OCI-LY1 (cell line): ENCODE data around the gene KCNH1.

ENCODE experiments used
- H2AFZ ChIP-seq: fragments of 200-600 bp; sonication (generic), shearing (Covaris generic); 2 replicates; pipeline ENCODE4 v1.6.0; 2014; ENCODE audit warnings: antibody characterized with exemption, mild to moderate bottlenecking, low read length
- H3F3A ChIP-seq: fragments of 200-600 bp; sonication (generic), shearing (Covaris generic); 2 replicates; pipeline ENCODE4 v1.6.0; 2014; ENCODE audit warnings: mild to moderate bottlenecking, antibody characterized with exemption, low read length, moderate library complexity; ENCODE audit not compliant: insufficient read depth
- H3K27ac ChIP-seq: fragments of 200-600 bp; sonication (generic); 2 replicates; pipeline ENCODE4 v1.5.1; 2014; ENCODE audit warnings: low read length, mixed run types, mild to moderate bottlenecking, low read depth; ENCODE audit not compliant: poor library complexity, severe bottlenecking
- H3K27me3 ChIP-seq: fragments of 200-600 bp; sonication (generic); 2 replicates; pipeline ENCODE4 v1.6.0; 2014; ENCODE audit warnings: antibody characterized with exemption, mild to moderate bottlenecking, low read length, moderate library complexity; ENCODE audit not compliant: insufficient read depth
- H3K36me3 ChIP-seq: fragments of 200-600 bp; sonication (generic); 2 replicates; pipeline ENCODE4 v1.6.1; 2014; ENCODE audit warnings: mild to moderate bottlenecking, antibody characterized with exemption, low read length, moderate library complexity, mixed read lengths; ENCODE audit not compliant: insufficient read depth
- H3K4me1 ChIP-seq: fragments of 200-600 bp; sonication (generic); 2 replicates; pipeline ENCODE4 v1.5.1; 2014; ENCODE audit warnings: mild to moderate bottlenecking, low read length, moderate library complexity; ENCODE audit not compliant: insufficient read depth, severe bottlenecking
- H3K4me2 ChIP-seq: fragments of 200-600 bp; sonication (generic), shearing (Covaris generic); 2 replicates; pipeline ENCODE4 v1.6.1; 2014; ENCODE audit warnings: low read length
- H3K4me3 ChIP-seq: fragments of 200-600 bp; sonication (generic); 2 replicates; pipeline ENCODE4 v1.5.1; 2014; ENCODE audit warnings: low read length, low read depth, mild to moderate bottlenecking, mixed read lengths; ENCODE audit not compliant: poor library complexity, severe bottlenecking
- H3K79me2 ChIP-seq: fragments of 200-600 bp; shearing (Covaris generic); 2 replicates; pipeline ENCODE4 v1.6.1; 2016; ENCODE audit warnings: mixed run types, low read length, mixed read lengths; ENCODE audit not compliant: insufficient read depth
- H3K9ac ChIP-seq: fragments of 200-600 bp; sonication (generic), shearing (Covaris generic); 2 replicates; pipeline ENCODE4 v1.6.1; 2014; ENCODE audit warnings: mild to moderate bottlenecking, low read length, mixed read lengths
- H3K9me2 ChIP-seq: fragments of 200-600 bp; sonication (generic), shearing (Covaris generic); 2 replicates; pipeline ENCODE4 v1.6.1; 2014; ENCODE audit warnings: low read depth, mild to moderate bottlenecking, low read length, mixed read lengths
- H3K9me3 ChIP-seq: fragments of 200-600 bp; shearing (Covaris generic); 2 replicates; pipeline ENCODE4 v1.6.1; 2014; ENCODE audit warnings: low read length, mixed read lengths
- H4K20me1 ChIP-seq: fragments of 200-600 bp; sonication (generic), shearing (Covaris generic); 2 replicates; pipeline ENCODE4 v1.6.0; 2016; ENCODE audit warnings: mild to moderate bottlenecking, low read length; ENCODE audit not compliant: insufficient read depth
- EZH2 ChIP-seq: fragments of 200-600 bp; sonication (generic), shearing (Covaris generic); IDR thresholded peaks from 2 replicates; pipeline ENCODE4 v1.8.0; 2017; ENCODE audit warnings: borderline replicate concordance, mixed run types, mild to moderate bottlenecking, antibody characterized with exemption, low read length, moderate library complexity, mixed read lengths
- TF ChIP-seq, protein P1 (sequence below): fragments of 200-600 bp; sonication (generic), shearing (Covaris generic); IDR thresholded peaks from 2 replicates; pipeline ENCODE4 v1.5.1; 2017; ENCODE audit warnings: mild to moderate bottlenecking, antibody characterized with exemption, low read length, moderate library complexity, mixed read lengths

The KCNH1 gene

DNA sequence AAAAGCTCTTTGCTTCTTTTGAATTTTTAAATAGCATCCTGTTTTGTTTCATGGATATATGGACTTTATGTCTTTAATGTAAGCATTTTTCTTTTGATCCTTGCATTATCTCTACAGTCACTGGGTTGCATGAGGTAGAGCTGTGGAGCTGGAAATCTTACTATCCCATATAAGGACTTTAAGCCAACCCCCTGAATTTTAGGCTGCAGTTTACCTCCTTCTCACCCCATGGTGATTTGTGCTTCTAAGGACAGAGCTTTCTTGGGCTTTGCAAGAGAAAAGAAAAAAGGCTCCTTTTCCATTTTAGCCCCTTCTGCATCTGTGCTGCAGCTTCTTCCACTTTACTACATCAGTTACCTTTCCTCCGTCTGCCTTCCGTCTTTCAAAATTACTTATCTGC is 431.4 kb downstream of the KCNH1 start:
- no peaks in the 10 kb centered on the region for H3K27me3 ChIP-seq
- H3K9me2 ChIP-seq, result no peaks in the 10 kb centered on the region
- H3K9ac ChIP-seq, result no peak overlapping the region
- H3K9me3 ChIP-seq, result no peaks in the 10 kb centered on the region
- H3K36me3 ChIP-seq, result no peaks in the 10 kb centered on the region
- no peak overlapping the region for H3K4me2 ChIP-seq
- H3F3A ChIP-seq, result no peaks in the 10 kb centered on the region
- no peaks in the 10 kb centered on the region for H3K79me2 ChIP-seq
- TF ChIP-seq EZH2, result no peak
- TF ChIP-seq, protein P1, sequence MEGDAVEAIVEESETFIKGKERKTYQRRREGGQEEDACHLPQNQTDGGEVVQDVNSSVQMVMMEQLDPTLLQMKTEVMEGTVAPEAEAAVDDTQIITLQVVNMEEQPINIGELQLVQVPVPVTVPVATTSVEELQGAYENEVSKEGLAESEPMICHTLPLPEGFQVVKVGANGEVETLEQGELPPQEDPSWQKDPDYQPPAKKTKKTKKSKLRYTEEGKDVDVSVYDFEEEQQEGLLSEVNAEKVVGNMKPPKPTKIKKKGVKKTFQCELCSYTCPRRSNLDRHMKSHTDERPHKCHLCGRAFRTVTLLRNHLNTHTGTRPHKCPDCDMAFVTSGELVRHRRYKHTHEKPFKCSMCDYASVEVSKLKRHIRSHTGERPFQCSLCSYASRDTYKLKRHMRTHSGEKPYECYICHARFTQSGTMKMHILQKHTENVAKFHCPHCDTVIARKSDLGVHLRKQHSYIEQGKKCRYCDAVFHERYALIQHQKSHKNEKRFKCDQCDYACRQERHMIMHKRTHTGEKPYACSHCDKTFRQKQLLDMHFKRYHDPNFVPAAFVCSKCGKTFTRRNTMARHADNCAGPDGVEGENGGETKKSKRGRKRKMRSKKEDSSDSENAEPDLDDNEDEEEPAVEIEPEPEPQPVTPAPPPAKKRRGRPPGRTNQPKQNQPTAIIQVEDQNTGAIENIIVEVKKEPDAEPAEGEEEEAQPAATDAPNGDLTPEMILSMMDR, result no peak
- H3K27ac ChIP-seq, result no peak overlapping the region
- H2AFZ ChIP-seq, result no peak overlapping the region
- no peak overlapping the region for H3K4me3 ChIP-seq
- H3K4me1 ChIP-seq, result no peaks in the 10 kb centered on the region
- H4K20me1 ChIP-seq, result no peaks in the 10 kb centered on the region

DNA sequence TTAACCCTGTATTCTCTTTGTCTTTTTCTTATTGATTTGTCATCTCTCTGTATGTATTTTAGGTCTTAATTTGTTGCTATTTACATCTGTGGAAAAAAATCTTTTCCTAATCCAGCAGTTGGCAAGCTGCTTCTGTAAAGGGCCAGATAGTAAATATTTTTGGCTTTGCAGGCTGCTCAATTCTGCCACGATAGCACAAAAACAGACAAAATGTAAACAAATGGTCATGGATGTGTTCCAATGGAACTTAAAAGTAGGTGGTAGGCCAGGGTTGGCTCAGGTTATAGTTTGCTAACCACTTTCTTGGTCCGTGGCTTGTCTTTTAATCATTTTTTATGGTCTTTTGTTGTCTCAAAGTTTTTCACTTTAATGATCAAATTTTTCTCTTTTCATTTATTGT is 433.4 kb downstream of the KCNH1 start:
- Histone ChIP-seq H3K27me3 (no peaks in the 10 kb centered on the region), H3K4me2 (no peak overlapping the region)
- TF ChIP-seq, protein P1, result no peak
- TF ChIP-seq EZH2, result no peak

DNA sequence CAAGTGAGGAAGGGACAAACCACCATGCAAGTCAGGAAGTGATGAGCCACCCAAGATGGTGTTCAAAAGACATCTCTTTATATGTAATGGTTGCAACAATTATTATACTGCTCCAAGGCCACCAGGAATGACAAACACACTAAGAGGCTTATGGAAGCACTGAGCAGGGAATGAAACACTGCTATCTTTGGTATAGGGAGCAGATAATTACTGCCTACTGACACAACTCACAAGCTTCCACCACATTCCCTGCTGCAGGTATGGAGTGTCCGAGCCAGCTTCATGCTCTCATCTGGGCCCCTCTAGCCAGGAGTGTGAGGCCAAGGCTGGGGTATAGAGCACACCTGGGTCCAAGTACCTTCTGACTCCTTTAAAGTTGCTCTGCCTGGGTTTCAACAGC is 433.9 kb downstream of the KCNH1 start:
- H3K27me3 ChIP-seq, result no peaks in the 10 kb centered on the region

More for the DNA sequence above, 433.4 kb downstream of the KCNH1 start:
- Histone ChIP-seq H3K4me3 (no peak overlapping the region), H3K36me3 (no peaks in the 10 kb centered on the region), H3K9me2 (no peaks in the 10 kb centered on the region), H3K9me3 (no peaks in the 10 kb centered on the region), H4K20me1 (no peaks in the 10 kb centered on the region), H2AFZ (no peak overlapping the region), H3K79me2 (no peaks in the 10 kb centered on the region), H3K9ac (no peak overlapping the region), H3K27ac (no peak overlapping the region), H3K4me1 (no peaks in the 10 kb centered on the region), H3F3A (no peaks in the 10 kb centered on the region)

More for the DNA sequence above, 433.9 kb downstream of the KCNH1 start:
- Histone ChIP-seq H3F3A (no peaks in the 10 kb centered on the region), H3K9ac (no peak overlapping the region), H3K27ac (no peak overlapping the region), H3K4me2 (no peak overlapping the region), H3K36me3 (no peaks in the 10 kb centered on the region), H2AFZ (no peak overlapping the region), H3K4me1 (no peaks in the 10 kb centered on the region), H3K9me3 (no peaks in the 10 kb centered on the region), H3K4me3 (no peak overlapping the region), H4K20me1 (no peaks in the 10 kb centered on the region), H3K79me2 (no peaks in the 10 kb centered on the region), H3K9me2 (no peaks in the 10 kb centered on the region)
- TF ChIP-seq, protein P1, result no peak
- TF ChIP-seq EZH2, result no peak
